Liver (tissue), 9 donors: ENCODE measurements around the gene CTNS. TPM values are rescaled to one million over a fixed set of nuclear protein-coding genes. Genes with fewer than 3 reads are reported as not detected.

Source experiments
- DNase-seq: peaks from one replicate; pipeline ENCODE4 v3.0.0-alpha.2; 2017; ENCODE audit warnings: low spot score
- H3K27ac ChIP-seq, 2 donors: one replicate each; pipeline ENCODE4 v1.7.0; 2013; ENCODE audit warnings: inconsistent platforms in 2 of 2, low read length in 2 of 2, control low read depth in 1 of 2, low read depth in 1 of 2, mild to moderate bottlenecking in 1 of 2
- H3K27me3 ChIP-seq, 4 donors: one replicate each; pipeline versions ENCODE4 v1.6.1 to v1.7.0; 2013; ENCODE audit warnings: low read length in 3 of 4, inconsistent platforms in 1 of 4, mild to moderate bottlenecking in 1 of 4, moderate library complexity in 1 of 4; ENCODE audit not compliant: control insufficient read depth in 4 of 4, insufficient read depth in 4 of 4
- H3K36me3 ChIP-seq, 4 donors: one replicate each; pipeline versions ENCODE4 v1.6.1 to v1.7.0; 2013; ENCODE audit warnings: low read length in 3 of 4, mild to moderate bottlenecking in 3 of 4, low read depth in 1 of 4, moderate library complexity in 1 of 4; ENCODE audit not compliant: control insufficient read depth in 4 of 4, insufficient read depth in 3 of 4
- H3K4me1 ChIP-seq, 4 donors: one replicate each; pipeline versions ENCODE4 v1.6.1 to v1.7.0; 2013; ENCODE audit warnings: low read length in 3 of 4, mild to moderate bottlenecking in 3 of 4, moderate library complexity in 1 of 4; ENCODE audit not compliant: control insufficient read depth in 4 of 4, insufficient read depth in 4 of 4
- H3K4me3 ChIP-seq, 3 donors: one replicate each; pipeline versions ENCODE4 v1.6.1 to v1.7.0; 2013; ENCODE audit warnings: low read length in 3 of 3, control low read depth in 1 of 3, low read depth in 1 of 3, mild to moderate bottlenecking in 1 of 3
- H3K9ac ChIP-seq, 2 donors: one replicate each; pipeline ENCODE4 v1.7.0; 2013; ENCODE audit warnings: low read length in 2 of 2, mild to moderate bottlenecking in 2 of 2, moderate library complexity in 2 of 2, control low read depth in 1 of 2, low read depth in 1 of 2
- H3K9me3 ChIP-seq, 4 donors: one replicate each; pipeline versions ENCODE4 v1.6.1 to v1.7.0; 2013; ENCODE audit warnings: low read length in 3 of 4; ENCODE audit not compliant: control insufficient read depth in 4 of 4
- ATF3 ChIP-seq: IDR thresholded peaks from 2 replicates; pipeline ENCODE4 v1.6.1; 2016; ENCODE audit warnings: antibody characterized with exemption
- CTCF ChIP-seq: fragments of 150-350 bp; IDR thresholded peaks from 2 replicates; pipeline ENCODE4 v1.5.1; 2017; ENCODE audit warnings: improper control_type of control experiment, low read depth, low read length; ENCODE audit not compliant: missing input control
- EGR1 ChIP-seq, 2 donors: IDR thresholded peaks; 2 replicates each; pipeline ENCODE4 v1.6.1; 2016 to 2018; ENCODE audit warnings: antibody characterized with exemption in 2 of 2, low read depth in 2 of 2
- FOXA1 ChIP-seq: IDR thresholded peaks from 2 replicates; pipeline ENCODE4 v1.6.1; 2016; ENCODE audit warnings: antibody characterized with exemption
- FOXA2 ChIP-seq: IDR thresholded peaks from 2 replicates; pipeline ENCODE4 v1.6.1; 2016; ENCODE audit warnings: antibody characterized with exemption
- GABPA ChIP-seq, 2 donors: IDR thresholded peaks in 1 of 2; conservative IDR thresholded peaks in 1 of 2; 2 replicates each; pipeline ENCODE4 v1.6.1; 2016; ENCODE audit warnings: antibody characterized with exemption in 2 of 2, mild to moderate bottlenecking in 1 of 2, moderate library complexity in 1 of 2
- HNF4A ChIP-seq, 2 donors: conservative IDR thresholded peaks; 2 replicates each; pipeline ENCODE4 v1.6.1; 2016; ENCODE audit warnings: antibody characterized with exemption in 2 of 2, mild to moderate bottlenecking in 2 of 2
- HNF4G ChIP-seq: IDR thresholded peaks from 2 replicates; pipeline ENCODE4 v1.6.1; 2016; ENCODE audit warnings: antibody characterized with exemption
- MAX ChIP-seq: IDR thresholded peaks from 2 replicates; pipeline ENCODE4 v1.6.1; 2016; ENCODE audit warnings: antibody characterized with exemption
- NR2F2 ChIP-seq: IDR thresholded peaks from 2 replicates; pipeline ENCODE4 v1.6.1; 2016; ENCODE audit warnings: antibody characterized with exemption
- RAD21 ChIP-seq, 2 donors: IDR thresholded peaks; 2 replicates each; pipeline ENCODE4 v1.6.1; 2016; ENCODE audit warnings: antibody characterized with exemption in 2 of 2, mild to moderate bottlenecking in 2 of 2
- REST ChIP-seq: IDR thresholded peaks from 2 replicates; pipeline ENCODE4 v1.6.1; 2016; ENCODE audit warnings: antibody characterized with exemption, mild to moderate bottlenecking
- RXRA ChIP-seq, 2 donors: IDR thresholded peaks; 2 replicates each; pipeline ENCODE4 v1.6.1; 2017 to 2018; ENCODE audit warnings: antibody characterized with exemption in 2 of 2, mild to moderate bottlenecking in 1 of 2
- SP1 ChIP-seq: IDR thresholded peaks from 2 replicates; pipeline ENCODE4 v1.6.1; 2018; ENCODE audit warnings: antibody characterized with exemption, mild to moderate bottlenecking
- TAF1 ChIP-seq: conservative IDR thresholded peaks from 2 replicates; pipeline ENCODE4 v1.6.1; 2016; ENCODE audit warnings: antibody characterized with exemption, mild to moderate bottlenecking
- YY1 ChIP-seq: IDR thresholded peaks from 2 replicates; pipeline ENCODE4 v1.6.1; 2016; ENCODE audit warnings: antibody characterized with exemption, mild to moderate bottlenecking
- WGBS: extraction: QIAGEN DNeasy Blood & Tissue Kit; methylation state at CpG from one replicate; pipeline ENCODE4 v1.1.7; 2013; 5-methylcytosine and 5-hydroxymethylcytosine counted together
- polyA plus RNA-seq, 2 donors: library from polyadenylated mRNA; stranded (reverse) in 1 of 2; unstranded in 1 of 2; fragments of 200-250 nt in 1 of 2; fragments of >200 nt in 1 of 2; fragmentation: Nextera tagmentation in 1 of 2; extraction: Ambion mirVana in 1 of 2; gene quantifications; one replicate each; pipeline versions ENCODE4 v1.2.1 to v1.2.3, GENCODE V29; 2013 to 2015
- total RNA-seq, 2 donors: library from RNA; depleted of rRNA; stranded (reverse); fragments of >200 nt; gene quantifications; one replicate each; pipeline ENCODE4 v1.2.3, GENCODE V29; 2014
- TF ChIP-seq, protein P1 (sequence below): IDR thresholded peaks from 2 replicates; pipeline ENCODE4 v1.6.1; 2016; ENCODE audit warnings: antibody characterized with exemption
- donor health status: healthy.
- donor health status: healthy.
- donor health status: healthy.
- donor health status: healthy.
- donor health status: healthy.

Gene CTNS
- total and polyA plus RNA-seq, 4 donors = 6.6 to 15.3 (median 9.6) TPM

DNA sequence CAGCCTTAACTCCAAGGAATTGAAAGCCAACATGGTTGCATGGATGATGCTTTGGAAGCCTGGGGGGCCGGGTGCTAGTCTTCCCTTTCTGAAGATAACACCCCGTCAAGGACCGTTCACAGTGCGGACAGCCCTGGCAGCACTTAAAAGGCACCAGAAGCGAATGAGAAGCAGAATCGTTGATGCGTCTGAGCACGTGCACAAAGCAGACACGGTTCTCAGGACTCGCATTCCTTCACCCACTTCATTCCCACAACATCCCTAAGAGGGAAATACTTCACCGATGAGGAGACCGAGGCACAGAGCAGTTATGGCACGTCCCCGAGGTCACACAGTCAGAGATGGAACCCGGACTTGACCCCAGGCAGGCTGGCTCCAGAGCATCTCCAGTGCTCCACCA is 41.6 kb upstream of the CTNS start:
- DNase-seq = no peak
- Histone ChIP-seq H3K9me3 (no peaks in the 10 kb centered on the region), H3K9ac (no peak overlapping the region), H3K4me3 (no peak overlapping the region), H3K4me1 (no peaks in the 10 kb centered on the region), H3K36me3 (peaks cover 3 to 54% (median 17%) of the 10 kb centered on the region in 4 donors), H3K27ac (no peak overlapping the region), H3K27me3 (no peaks in the 10 kb centered on the region)
- no peak for TF ChIP-seq MAX
- TF ChIP-seq, protein P1, sequence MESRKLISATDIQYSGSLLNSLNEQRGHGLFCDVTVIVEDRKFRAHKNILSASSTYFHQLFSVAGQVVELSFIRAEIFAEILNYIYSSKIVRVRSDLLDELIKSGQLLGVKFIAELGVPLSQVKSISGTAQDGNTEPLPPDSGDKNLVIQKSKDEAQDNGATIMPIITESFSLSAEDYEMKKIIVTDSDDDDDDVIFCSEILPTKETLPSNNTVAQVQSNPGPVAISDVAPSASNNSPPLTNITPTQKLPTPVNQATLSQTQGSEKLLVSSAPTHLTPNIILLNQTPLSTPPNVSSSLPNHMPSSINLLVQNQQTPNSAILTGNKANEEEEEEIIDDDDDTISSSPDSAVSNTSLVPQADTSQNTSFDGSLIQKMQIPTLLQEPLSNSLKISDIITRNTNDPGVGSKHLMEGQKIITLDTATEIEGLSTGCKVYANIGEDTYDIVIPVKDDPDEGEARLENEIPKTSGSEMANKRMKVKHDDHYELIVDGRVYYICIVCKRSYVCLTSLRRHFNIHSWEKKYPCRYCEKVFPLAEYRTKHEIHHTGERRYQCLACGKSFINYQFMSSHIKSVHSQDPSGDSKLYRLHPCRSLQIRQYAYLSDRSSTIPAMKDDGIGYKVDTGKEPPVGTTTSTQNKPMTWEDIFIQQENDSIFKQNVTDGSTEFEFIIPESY = no peak
- no peak for TF ChIP-seq FOXA2
- TF ChIP-seq SP1 = no peak
- no peak for TF ChIP-seq TAF1
- TF ChIP-seq CTCF = no peak
- no peak for TF ChIP-seq ATF3
- TF ChIP-seq REST = no peak
- TF ChIP-seq RXRA (IDR thresholded peaks at IDR 0.05) = no peak
- no peak for TF ChIP-seq YY1
- TF ChIP-seq HNF4G = no peak
- TF ChIP-seq RAD21 (IDR thresholded peaks at IDR 0.05) = no peak
- TF ChIP-seq EGR1 (IDR thresholded peaks at IDR 0.05; ENCODE audit: low read depth in 2 of 2) = no peak
- no peak for TF ChIP-seq GABPA (IDR thresholded peaks at IDR 0.05 in 1 of 2, conservative IDR thresholded peaks at IDR 0.05 in 1 of 2)
- TF ChIP-seq FOXA1 = no peak
- no peak for TF ChIP-seq NR2F2
- WGBS = 88% methylated on average over 15 of the region's 15 CpGs

- H3K9ac ChIP-seq = no peak overlapping the region
- H3K4me3 ChIP-seq = no peak overlapping the region
- no peak for DNase-seq
- H3K9me3 ChIP-seq = no peaks in the 10 kb centered on the region
- peaks cover 1 to 34% (median 7%) of the 10 kb centered on the region in 4 donors for H3K36me3 ChIP-seq
- WGBS = 95% methylated on average over 27 of the region's 27 CpGs
- no peak overlapping the region for H3K27ac ChIP-seq
- H3K27me3 ChIP-seq = no peaks in the 10 kb centered on the region
- no peaks in the 10 kb centered on the region for H3K4me1 ChIP-seq
- TF ChIP-seq REST = no peak
- no peak for TF ChIP-seq FOXA1
- TF ChIP-seq ATF3 = no peak
- TF ChIP-seq GABPA (IDR thresholded peaks at IDR 0.05 in 1 of 2, conservative IDR thresholded peaks at IDR 0.05 in 1 of 2) = no peak
- no peak for TF ChIP-seq RAD21 (IDR thresholded peaks at IDR 0.05)
- TF ChIP-seq MAX = no peak
- no peak for TF ChIP-seq HNF4G
- no peak for TF ChIP-seq EGR1 (IDR thresholded peaks at IDR 0.05; ENCODE audit: low read depth in 2 of 2)
- no peak for TF ChIP-seq RXRA (IDR thresholded peaks at IDR 0.05)
- TF ChIP-seq HNF4A (conservative IDR thresholded peaks at IDR 0.05) = no peak
Measured at GRCh38 chr17:3596804-3597464, 39.6 kb upstream of the CTNS start.
